ENCODE data around the gene DIAPH1.

DNA sequence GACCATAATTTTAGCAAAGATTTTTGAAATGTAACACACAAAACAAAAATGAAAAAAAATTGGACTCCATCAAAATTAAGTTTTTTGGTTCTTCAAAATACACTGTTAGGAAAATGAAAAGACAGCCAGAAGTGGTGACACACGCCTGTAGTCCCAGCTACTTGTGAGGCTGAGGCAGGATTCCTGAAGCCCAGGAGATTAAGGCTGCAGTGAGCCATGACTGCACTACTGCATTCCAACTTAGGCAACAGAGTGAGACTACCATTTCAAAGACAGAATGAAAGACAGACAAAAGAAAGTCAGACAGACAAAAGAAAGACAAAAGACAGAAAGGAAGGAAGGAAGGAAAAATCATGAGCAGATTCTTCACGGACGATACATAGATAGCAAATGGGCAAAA is 7.5 kb downstream of the DIAPH1 start:
- TF ChIP-seq, protein P1, sequence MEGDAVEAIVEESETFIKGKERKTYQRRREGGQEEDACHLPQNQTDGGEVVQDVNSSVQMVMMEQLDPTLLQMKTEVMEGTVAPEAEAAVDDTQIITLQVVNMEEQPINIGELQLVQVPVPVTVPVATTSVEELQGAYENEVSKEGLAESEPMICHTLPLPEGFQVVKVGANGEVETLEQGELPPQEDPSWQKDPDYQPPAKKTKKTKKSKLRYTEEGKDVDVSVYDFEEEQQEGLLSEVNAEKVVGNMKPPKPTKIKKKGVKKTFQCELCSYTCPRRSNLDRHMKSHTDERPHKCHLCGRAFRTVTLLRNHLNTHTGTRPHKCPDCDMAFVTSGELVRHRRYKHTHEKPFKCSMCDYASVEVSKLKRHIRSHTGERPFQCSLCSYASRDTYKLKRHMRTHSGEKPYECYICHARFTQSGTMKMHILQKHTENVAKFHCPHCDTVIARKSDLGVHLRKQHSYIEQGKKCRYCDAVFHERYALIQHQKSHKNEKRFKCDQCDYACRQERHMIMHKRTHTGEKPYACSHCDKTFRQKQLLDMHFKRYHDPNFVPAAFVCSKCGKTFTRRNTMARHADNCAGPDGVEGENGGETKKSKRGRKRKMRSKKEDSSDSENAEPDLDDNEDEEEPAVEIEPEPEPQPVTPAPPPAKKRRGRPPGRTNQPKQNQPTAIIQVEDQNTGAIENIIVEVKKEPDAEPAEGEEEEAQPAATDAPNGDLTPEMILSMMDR (IDR thresholded peaks at IDR 0.05): no peak
- no peak for TF ChIP-seq POLR2A (IDR thresholded peaks at IDR 0.05)
